ENCODE measurements around the gene TAB3. TPM values are rescaled to one million over a fixed set of nuclear protein-coding genes. Genes with fewer than 3 reads are reported as not detected.

The TAB3 gene
- total RNA-seq, 1 experiment from 2014 or later = 13.5 TPM

GRCh38 chrX:30793075-30793766 lies 95.8 kb downstream of the TAB3 start:
- H3K27ac Mint-ChIP-seq = no peak overlapping the region; a peak in 1 of 7 replicates
- H3K23ac ChIP-seq (ENCODE audit: insufficient read length, low read depth, low read length) = peak overlapping the region; percentile 32

More at GRCh38 chrX:30793075-30793766, 95.8 kb downstream of the TAB3 start:
- no peaks in the 10 kb centered on the region for H3K79me1 ChIP-seq (ENCODE audit: insufficient read depth, low read depth, low read length, poor library complexity, severe bottlenecking)
- Mint-ChIP-seq H3K36me3 (ENCODE audit: insufficient read depth in 1 of 3, low read depth in 3 of 3) (no peaks in the 10 kb centered on the region; a peak in 2 of 7 replicates), H3K4me1 (no peaks in the 10 kb centered on the region), H3K9me3 (peaks cover 4 to 44% of the 10 kb centered on the region in 2 experiments), H3K27me3 (ENCODE audit: low read depth) (peaks cover 27% of the 10 kb centered on the region), H3K4me3 (no peak overlapping the region)
- no peak overlapping the region for H3K4me2 ChIP-seq (ENCODE audit: insufficient read depth, insufficient read length, low read length)
- H4K8ac ChIP-seq (replicated peaks; ENCODE audit: insufficient read length, low read depth, low read length) = peak overlapping the region; percentile 44
- no peaks in the 10 kb centered on the region for H3K79me2 ChIP-seq (ENCODE audit: insufficient read depth, low read length)
- H4K5ac ChIP-seq (ENCODE audit: insufficient read length, low read depth, low read length) = peak overlapping the region; percentile 82
- peaks cover 9% of the 10 kb centered on the region for H4K20me1 ChIP-seq (ENCODE audit: control insufficient read depth, insufficient read depth, insufficient read length)
- no peak overlapping the region for H3K27ac ChIP-seq (ENCODE audit: insufficient read length, low read depth, low read length)
- H2BK120ac ChIP-seq (ENCODE audit: low read depth, low read length, poor library complexity, severe bottlenecking) = no peak overlapping the region
- H3K18ac ChIP-seq (ENCODE audit: insufficient read length, low read depth, low read length) = no peak overlapping the region
- H2AK5ac ChIP-seq (ENCODE audit: insufficient read length, low read length) = no peak overlapping the region
- no peaks in the 10 kb centered on the region for H3K23me2 ChIP-seq (ENCODE audit: insufficient read length, low read depth, low read length, poor library complexity, severe bottlenecking)
- no peak for DNase-seq
- no peak overlapping the region for H2BK5ac ChIP-seq (ENCODE audit: insufficient read length, low read length)
- no peak overlapping the region for H2BK15ac ChIP-seq (ENCODE audit: low read depth, low read length)
- H2AFZ ChIP-seq (ENCODE audit: low read length) = no peak overlapping the region
- H3K56ac ChIP-seq (ENCODE audit: insufficient read length, low read depth, low read length) = peak overlapping the region; percentile 19
- no peak overlapping the region for H3K4ac ChIP-seq (ENCODE audit: low read depth, low read length)
- H2BK20ac ChIP-seq (ENCODE audit: low read depth, low read length, poor library complexity, severe bottlenecking) = no peak overlapping the region
- H3T11ph ChIP-seq (ENCODE audit: low read length) = no peak overlapping the region
- H3K27me3 ChIP-seq (ENCODE audit: insufficient read depth, low read length) = no peaks in the 10 kb centered on the region
- no peak overlapping the region for H4K91ac ChIP-seq (ENCODE audit: insufficient read length, low read depth, low read length)
- H3K9me3 ChIP-seq (ENCODE audit: control insufficient read depth, low read depth, low read length) = peaks cover 4% of the 10 kb centered on the region
- H3K4me1 ChIP-seq (ENCODE audit: insufficient read depth, low read length) = no peaks in the 10 kb centered on the region
- H2BK12ac ChIP-seq (ENCODE audit: insufficient read length, low read depth, low read length) = no peak overlapping the region
- H3K14ac ChIP-seq (ENCODE audit: insufficient read depth, low read length) = no peak overlapping the region
- no CpG with 5 or more reads among the region's 3 CpGs for WGBS (ENCODE audit: extremely low coverage, insufficient read length, low lambda C conversion rate)
- no peak overlapping the region for H3K9ac ChIP-seq (ENCODE audit: extremely low read depth, insufficient read length, low read length)
- TF ChIP-seq CTCF (conservative IDR thresholded peaks at IDR 0.05) = no peak

Data from H9 (cell line).